AG09309 (cell line): ENCODE results near the gene ADSS1.

Experiments used
- DNase-seq: peaks from one replicate; pipeline ENCODE4 v3.0.0-alpha.2; 2010; ENCODE audit warnings: low read depth
- H3K4me3 ChIP-seq: 2 replicates; pipeline ENCODE4 v1.5.1; 2011; ENCODE audit warnings: mild to moderate bottlenecking, low read depth, low read length, moderate library complexity; ENCODE audit not compliant: control insufficient read depth
- CTCF ChIP-seq: IDR thresholded peaks from 2 replicates; pipeline ENCODE4 v1.5.1; 2011; ENCODE audit warnings: mild to moderate bottlenecking, low read depth, low read length, inconsistent platforms; ENCODE audit not compliant: insufficient read depth, control insufficient read depth; ENCODE audit errors: missing control alignments

ADSS1 gene

GRCh38 chr14:104723651-104724406 is at the start of gene ADSS1:
Gene ADSS1, plus strand, starts transcription at chr14:104724229. Its CDS starts 42 bp downstream, at chr14:104724271.
- H3K4me3 ChIP-seq, result peak within 1 kb of the TSS; percentile 53
- peak; percentile 64 for TF ChIP-seq CTCF
- DNase-seq, result no peak

DNA sequence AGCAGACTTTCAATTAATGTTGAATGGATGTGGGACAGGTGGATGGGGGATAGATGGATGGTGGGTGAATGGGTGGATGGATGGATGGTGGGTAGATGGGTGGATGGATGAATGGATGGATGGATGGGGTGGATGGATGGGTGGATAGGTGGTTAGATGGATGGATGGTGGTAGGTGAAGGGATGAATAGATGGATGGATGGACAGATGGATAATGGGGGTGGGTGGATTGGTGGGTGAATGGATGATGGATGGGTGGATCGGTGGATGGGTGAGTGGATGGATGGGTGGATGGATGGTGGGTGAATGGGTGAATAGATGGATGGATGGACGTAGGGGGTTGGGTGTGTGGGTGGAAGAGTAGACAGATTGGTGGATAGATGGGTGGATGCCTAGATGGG is 48.6 kb upstream of the ADSS1 start:
- no peak overlapping the region for H3K4me3 ChIP-seq
- TF ChIP-seq CTCF, result no peak

DNA sequence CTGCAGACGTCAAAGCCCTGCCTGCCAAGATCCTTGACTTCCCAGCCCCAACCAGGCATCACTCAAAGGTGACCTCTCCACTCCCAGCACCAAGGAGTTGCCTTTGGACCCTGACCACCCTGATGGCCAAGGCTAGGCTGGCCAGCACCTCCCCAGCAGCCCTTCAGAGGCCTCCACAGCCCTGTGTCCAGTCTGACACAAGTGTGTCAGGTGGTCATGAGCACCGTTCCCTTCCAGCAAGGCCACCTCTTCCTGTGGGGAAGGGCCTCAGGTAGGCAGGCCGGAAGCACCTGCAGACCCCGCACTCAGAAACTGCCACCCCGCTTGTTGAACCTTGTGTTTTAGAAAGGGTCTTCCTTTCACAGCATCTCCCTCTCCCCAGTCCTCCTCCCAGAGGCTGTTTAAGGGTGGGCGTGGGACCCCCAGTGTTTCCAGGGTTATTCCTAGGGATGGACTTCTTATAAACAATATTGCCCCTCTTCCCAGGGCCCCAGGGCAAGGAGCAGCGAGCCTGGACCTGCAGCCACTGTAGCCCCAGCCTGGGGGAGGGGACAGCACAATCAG is 47.8 kb upstream of the ADSS1 start:
- no peak overlapping the region for H3K4me3 ChIP-seq
- TF ChIP-seq CTCF, result no peak
- no peak for DNase-seq

More for the DNA sequence above, 48.6 kb upstream of the ADSS1 start:
- no peak for DNase-seq

DNA sequence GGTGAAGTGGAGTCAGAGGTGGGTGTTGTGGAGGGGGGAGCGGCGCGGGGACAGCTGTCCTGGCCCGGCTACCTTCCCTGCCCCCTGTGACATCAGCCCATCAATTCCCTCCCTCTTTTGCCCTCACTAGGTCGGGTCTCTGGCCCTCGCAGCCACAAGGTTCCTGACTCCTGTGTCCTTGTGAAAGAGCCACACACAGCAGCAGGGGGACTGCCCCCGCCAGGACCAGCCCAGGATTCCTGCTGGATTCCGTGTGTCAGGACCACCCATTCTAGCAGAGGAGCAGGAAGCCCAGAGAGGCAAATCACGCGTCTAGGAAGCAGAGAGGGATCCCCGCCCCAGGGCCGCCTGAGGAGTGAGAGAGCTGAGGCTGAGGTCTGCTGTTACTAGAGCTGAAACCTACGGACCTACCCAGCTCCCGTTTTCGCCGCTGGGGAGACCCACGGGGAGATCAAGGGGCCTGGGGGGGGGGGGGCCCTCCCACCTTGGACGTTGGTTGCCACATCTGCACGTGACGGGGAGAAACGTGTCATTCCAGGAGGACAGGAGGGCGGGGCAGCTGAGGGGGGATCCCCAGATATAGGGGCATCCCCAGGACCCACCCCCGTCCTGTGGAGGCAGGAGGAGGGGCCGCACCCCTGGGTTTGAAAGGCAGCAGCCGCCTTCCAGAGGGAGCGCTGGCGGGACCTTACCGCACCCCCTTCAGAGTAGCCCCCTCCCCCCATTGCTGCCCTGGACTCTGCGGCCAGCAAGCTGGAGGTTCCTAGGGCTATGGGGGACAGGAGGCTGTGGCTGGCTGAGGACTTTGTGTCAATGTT is 47.1 kb upstream of the ADSS1 start:
- H3K4me3 ChIP-seq, result peak overlapping the region; percentile 46; the same call in 1 of the 2 replicates
- DNase-seq, result no peak
- no peak for TF ChIP-seq CTCF

- DNase-seq, result no peak
- TF ChIP-seq CTCF, result no peak
- H3K4me3 ChIP-seq, result peak overlapping the region; percentile 46
These were observed 46.3 kb upstream of the ADSS1 start for GRCh38 chr14:104677512-104678332.

DNA sequence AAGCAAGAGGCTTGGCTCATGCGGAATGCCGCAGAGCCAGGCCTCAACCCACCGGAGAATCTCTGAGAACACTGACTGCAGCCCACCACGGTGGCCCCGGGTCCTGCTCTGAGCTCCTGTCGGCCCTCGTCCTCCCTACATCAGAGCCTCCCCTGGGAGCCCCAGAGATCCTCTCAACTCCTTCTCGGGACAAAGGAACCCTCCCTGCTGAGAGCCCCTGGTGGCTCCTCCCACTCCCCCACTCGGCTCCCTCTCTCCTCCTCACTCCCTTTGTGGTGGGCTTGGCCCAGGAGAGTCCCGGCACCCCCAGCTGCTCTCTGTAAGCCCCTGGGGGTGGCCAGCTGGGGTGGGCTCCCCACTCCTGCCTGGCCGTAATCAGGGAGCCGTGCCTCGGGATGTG is 45.7 kb upstream of the ADSS1 start:
- DNase-seq, result no peak

More for the DNA sequence above, 45.7 kb upstream of the ADSS1 start:
- H3K4me3 ChIP-seq, result peak overlapping the region; percentile 46
- TF ChIP-seq CTCF, result no peak
